Esophagus squamous epithelium (tissue), 5 donors: ENCODE data around the gene C18orf63. TPM values are rescaled to one million over a fixed set of nuclear protein-coding genes. Genes with fewer than 3 reads are reported as not detected.
"Not testable (repeated sequence)": the region's sequence is repeated elsewhere in the genome, so short reads cannot be mapped to it uniquely, and the experiment has no call there.

ENCODE experiments used
- DNase-seq: peaks from one replicate; lab custom pipeline; 2025; lab: John Stamatoyannopoulos, UW
- H3K27ac ChIP-seq, 4 donors: fragments of 200-600 bp; sonication (generic); one replicate each; pipeline ENCODE4 v1.5.1; 2016 to 2019; ENCODE audit warnings: mild to moderate bottlenecking in 1 of 4
- H3K27me3 ChIP-seq, 4 donors: fragments of 200-600 bp; sonication (generic); 1 replicate in 3 of 4; 2 replicates in 1 of 4; pipeline versions ENCODE4 v1.5.1 to v1.6.0; 2017 to 2021; ENCODE audit warnings: antibody characterized with exemption in 1 of 4
- H3K36me3 ChIP-seq, 3 donors: fragments of 200-600 bp; sonication (generic); one replicate each; pipeline ENCODE4 v1.5.1; 2016 to 2019
- H3K4me1 ChIP-seq, 3 donors: fragments of 200-600 bp; sonication (generic); one replicate each; pipeline ENCODE4 v1.5.1; 2017 to 2019
- H3K4me3 ChIP-seq, 4 donors: fragments of 200-600 bp; sonication (generic); 1 replicate in 3 of 4; 2 replicates in 1 of 4; pipeline ENCODE4 v1.5.1; 2016 to 2019; ENCODE audit warnings: mild to moderate bottlenecking in 2 of 4, moderate library complexity in 1 of 4
- H3K9me3 ChIP-seq, 3 donors: fragments of 200-600 bp; sonication (generic); one replicate each; pipeline ENCODE4 v1.5.1; 2016 to 2019
- CTCF ChIP-seq, 6 experiments: fragments of 450-650 bp in 4 of 6; fragments of 200-600 bp in 2 of 6; sonication (generic) in 2 of 6; IDR thresholded peaks; one replicate each; pipeline ENCODE4 v1.5.1; 2016 to 2019; ENCODE audit warnings: antibody characterized with exemption in 6 of 6, mild to moderate bottlenecking in 4 of 6, moderate library complexity in 4 of 6
- POLR2A ChIP-seq, 4 donors: fragments of 450-650 bp; IDR thresholded peaks; one replicate each; pipeline ENCODE4 v1.6.1; 2017; ENCODE audit warnings: antibody characterized with exemption in 4 of 4, mild to moderate bottlenecking in 4 of 4, moderate library complexity in 3 of 4
- WGBS, 2 donors: methylation state at CpG; one replicate each; pipeline ENCODE4 v1.1.5; 2018; 5-methylcytosine and 5-hydroxymethylcytosine counted together
- intact Hi-C: fragments of 100-400 bp; cut with DNase I; formaldehyde crosslinking; loops from one replicate; pipeline ENCODE4 v1.15.0; 2022
- total RNA-seq, 4 donors: library from RNA; depleted of rRNA; stranded (reverse); fragments of >200 nt; gene quantifications; one replicate each; pipeline ENCODE4 v1.1.0, GENCODE V29; 2016
- donor health status: DM: yes; HTN: yes; CAD: no.

C18orf63 gene
- total RNA-seq, 4 donors from 2014 or later, result not detected

- no peak for DNase-seq
- Histone ChIP-seq H3K4me3 (peak overlapping the region in 1 of 4 donors; percentile 87), H3K36me3 (no peaks in the 10 kb centered on the region), H3K9me3 (no peaks in the 10 kb centered on the region), H3K27me3 (no peaks in the 10 kb centered on the region), H3K27ac (peak overlapping the region in 3 of 4 donors; percentile 31 to 87 (median 86)), H3K4me1 (peaks cover 10 to 39% (median 19%) of the 10 kb centered on the region in 3 donors)
- WGBS, 2 donors, result 81 to 95% methylated on average over 2 to 7 of the region's 7 CpGs
- TF ChIP-seq CTCF (IDR thresholded peaks at IDR 0.05) (no peak), POLR2A (IDR thresholded peaks at IDR 0.05) (no peak)
- intact Hi-C loops, result no loop called here
Measured at GRCh38 chr18:74290021-74290420, 25.6 kb upstream of the C18orf63 start.

- 24 to 69% methylated on average over 8 to 25 of the region's 57 CpGs for WGBS, 2 donors
- Histone ChIP-seq H3K4me3 (peak overlapping the region; percentile 64 to 97 (median 88)), H3K9me3 (no peaks in the 10 kb centered on the region), H3K4me1 (peaks cover 10 to 36% (median 18%) of the 10 kb centered on the region in 3 donors), H3K27ac (peak overlapping the region; percentile 64 to 87 (median 82)), H3K27me3 (no peaks in the 10 kb centered on the region), H3K36me3 (no peaks in the 10 kb centered on the region)
- no peak for DNase-seq
- intact Hi-C loops, result no loop called here
- TF ChIP-seq CTCF (IDR thresholded peaks at IDR 0.05) (peak in 3 of 6 experiments; percentile 30 to 42 (median 41)), POLR2A (IDR thresholded peaks at IDR 0.05) (no peak)
Measured at GRCh38 chr18:74290794-74291471, 24.7 kb upstream of the C18orf63 start.

- Histone ChIP-seq H3K36me3 (no peaks in the 10 kb centered on the region), H3K27ac (peak overlapping the region; percentile 64 to 87 (median 82)), H3K9me3 (no peaks in the 10 kb centered on the region), H3K27me3 (no peaks in the 10 kb centered on the region), H3K4me1 (peaks cover 10 to 36% (median 18%) of the 10 kb centered on the region in 3 donors), H3K4me3 (peak overlapping the region; percentile 64 to 97 (median 88))
- no peak for DNase-seq
- intact Hi-C loops, result no loop called here
- WGBS, 2 donors, result no CpG with 5 or more reads among the region's 30 CpGs
- TF ChIP-seq CTCF (IDR thresholded peaks at IDR 0.05) (no peak), POLR2A (IDR thresholded peaks at IDR 0.05) (no peak)
Measured at GRCh38 chr18:74291472-74291770, 24.2 kb upstream of the C18orf63 start.

- Histone ChIP-seq H3K27me3 (no peaks in the 10 kb centered on the region), H3K36me3 (no peaks in the 10 kb centered on the region), H3K27ac (peak within 1 kb of the TSS; percentile 64 to 87 (median 82)), H3K4me1 (peaks cover 10 to 36% (median 18%) of the 10 kb centered on the region in 3 donors), H3K4me3 (peak within 1 kb of the TSS; percentile 64 to 97 (median 88)), H3K9me3 (no peaks in the 10 kb centered on the region)
- 0 to 1% methylated on average over 6 to 23 of the region's 68 CpGs for WGBS, 2 donors
- peak in 1 of 6 experiments; percentile 41 for TF ChIP-seq CTCF (IDR thresholded peaks at IDR 0.05)
- peak in 2 of 4 donors; percentile 32 to 60 for TF ChIP-seq POLR2A (IDR thresholded peaks at IDR 0.05)
- intact Hi-C loops, result no loop called here
- DNase-seq, result peak; percentile 88
Measured at GRCh38 chr18:74291771-74292540, 23.7 kb upstream of the C18orf63 start, which contains the start of gene CYB5A. TSS of gene CYB5A (minus strand) at chr18:74291963. CDS start at chr18:74291875, 88 bp downstream.

GRCh38 chr18:74292541-74292858 lies 23.1 kb upstream of the C18orf63 start:
- intact Hi-C loops, result no loop called here
- Histone ChIP-seq H3K4me1 (peaks cover 10 to 36% (median 18%) of the 10 kb centered on the region in 3 donors), H3K4me3 (peak overlapping the region; percentile 64 to 97 (median 88)), H3K9me3 (no peaks in the 10 kb centered on the region), H3K36me3 (no peaks in the 10 kb centered on the region), H3K27me3 (no peaks in the 10 kb centered on the region), H3K27ac (peak overlapping the region; percentile 32 to 87 (median 80))
- TF ChIP-seq CTCF (IDR thresholded peaks at IDR 0.05), result no peak
- no peak for TF ChIP-seq POLR2A (IDR thresholded peaks at IDR 0.05)
- no peak for DNase-seq
- WGBS, 2 donors, result 9 to 14% methylated on average over 4 of the region's 4 CpGs

GRCh38 chr18:74292982-74293381 lies 22.7 kb upstream of the C18orf63 start:
- H3K4me3 ChIP-seq, intact Hi-C loops, H3K36me3 ChIP-seq, H3K27me3 ChIP-seq, H3K27ac ChIP-seq, H3K9me3 ChIP-seq, DNase-seq: not testable (repeated sequence)
- peaks cover 10 to 36% (median 18%) of the 10 kb centered on the region in 3 donors for H3K4me1 ChIP-seq
- WGBS, 2 donors, result 66% methylated on average over 3 of the region's 3 CpGs
